Nephron (organoid): ENCODE data around the gene PLEKHH1.
A peak's percentile ranks its signal among the peaks of the same experiment; 100 is the strongest.
"Not testable (repeated sequence)": the region's sequence is repeated elsewhere in the genome, so short reads cannot be mapped to it uniquely, and the experiment has no call there.

Experiments
- H3K27ac Mint-ChIP-seq, 3 experiments: 2 replicates each; pipeline ENCODE4 v1.8.0; 2020; ENCODE audit warnings: mixed read lengths in 3 of 3, mild to moderate bottlenecking in 2 of 3, moderate library complexity in 1 of 3
- H3K27me3 Mint-ChIP-seq: 2 replicates; pipeline ENCODE4 v1.8.0; 2021; ENCODE audit warnings: low read depth, mild to moderate bottlenecking, moderate library complexity, mixed read lengths
- H3K36me3 Mint-ChIP-seq: 2 replicates; pipeline ENCODE4 v1.8.0; 2020; ENCODE audit warnings: low read depth, mixed read lengths
- H3K4me1 Mint-ChIP-seq: 2 replicates; pipeline ENCODE4 v1.8.0; 2020; ENCODE audit warnings: mixed read lengths
- H3K4me3 Mint-ChIP-seq, 3 experiments: 2 replicates each; pipeline ENCODE4 v1.8.0; 2020; ENCODE audit warnings: mild to moderate bottlenecking in 3 of 3, mixed read lengths in 3 of 3, moderate library complexity in 2 of 3
- H3K9me3 Mint-ChIP-seq: 2 replicates; pipeline ENCODE4 v1.8.0; 2020; ENCODE audit warnings: mixed read lengths
- CTCF ChIP-seq, 3 experiments: fragments of 200-600 bp; sonication (generic); IDR thresholded peaks; one replicate each; pipeline ENCODE4 v1.5.0; 2021; ENCODE audit warnings: antibody characterized with exemption in 3 of 3; ENCODE audit not compliant: unreplicated experiment in 3 of 3

Gene PLEKHH1

GRCh38 chr14:67536087-67536486 is 3.0 kb downstream of the PLEKHH1 start:
- no peak for TF ChIP-seq CTCF (IDR thresholded peaks at IDR 0.05; ENCODE audit: unreplicated experiment in 3 of 3)
- no peaks in the 10 kb centered on the region for H3K36me3 Mint-ChIP-seq
- no peak overlapping the region for H3K27ac Mint-ChIP-seq
- H3K4me1 Mint-ChIP-seq: no peaks in the 10 kb centered on the region
- no peaks in the 10 kb centered on the region for H3K9me3 Mint-ChIP-seq
- H3K27me3 Mint-ChIP-seq: peaks cover 26% of the 10 kb centered on the region
- peak overlapping the region in 1 of 3 experiments; percentile 1 for H3K4me3 Mint-ChIP-seq

- Mint-ChIP-seq H3K9me3 (no peaks in the 10 kb centered on the region), H3K4me3 (no peak overlapping the region), H3K36me3 (peaks cover under 1% of the 10 kb centered on the region), H3K4me1 (peaks cover 5% of the 10 kb centered on the region), H3K27me3 (peaks cover 24% of the 10 kb centered on the region), H3K27ac (no peak overlapping the region)
- no peak for TF ChIP-seq CTCF (IDR thresholded peaks at IDR 0.05; ENCODE audit: unreplicated experiment in 3 of 3)
Observed at GRCh38 chr14:67537736-67538135, 4.6 kb downstream of the PLEKHH1 start.

GRCh38 chr14:67538501-67538900 is 5.4 kb downstream of the PLEKHH1 start:
- Mint-ChIP-seq H3K36me3 (peaks cover 8% of the 10 kb centered on the region), H3K4me1 (peaks cover 5% of the 10 kb centered on the region), H3K9me3 (peaks cover 2% of the 10 kb centered on the region), H3K4me3 (no peak overlapping the region), H3K27me3 (peaks cover 23% of the 10 kb centered on the region), H3K27ac (no peak overlapping the region)
- no peak for TF ChIP-seq CTCF (IDR thresholded peaks at IDR 0.05; ENCODE audit: unreplicated experiment in 3 of 3)

- H3K27me3 Mint-ChIP-seq: peaks cover 22% of the 10 kb centered on the region
- peaks cover 5% of the 10 kb centered on the region for H3K4me1 Mint-ChIP-seq
- peaks cover 14% of the 10 kb centered on the region for H3K36me3 Mint-ChIP-seq
- H3K27ac Mint-ChIP-seq: no peak overlapping the region
- H3K4me3 Mint-ChIP-seq: no peak overlapping the region
- H3K9me3 Mint-ChIP-seq: peaks cover 7% of the 10 kb centered on the region
- no peak for TF ChIP-seq CTCF (IDR thresholded peaks at IDR 0.05; ENCODE audit: unreplicated experiment in 3 of 3)
Observed at GRCh38 chr14:67539116-67539515, 6.0 kb downstream of the PLEKHH1 start.

- Mint-ChIP-seq H3K4me1 (peaks cover 5% of the 10 kb centered on the region), H3K27ac (no peak overlapping the region), H3K27me3 (peaks cover 17% of the 10 kb centered on the region), H3K36me3 (peaks cover 33% of the 10 kb centered on the region), H3K9me3 (peaks cover 9% of the 10 kb centered on the region), H3K4me3 (peak overlapping the region in 1 of 3 experiments; percentile 0)
- TF ChIP-seq CTCF (IDR thresholded peaks at IDR 0.05; ENCODE audit: unreplicated experiment in 3 of 3): no peak
Observed at GRCh38 chr14:67541448-67542387, 8.6 kb downstream of the PLEKHH1 start.

- H3K4me1 Mint-ChIP-seq, H3K9me3 Mint-ChIP-seq, H3K4me3 Mint-ChIP-seq, H3K27ac Mint-ChIP-seq: not testable (repeated sequence)
- Mint-ChIP-seq H3K36me3 (peaks cover 33% of the 10 kb centered on the region), H3K27me3 (peaks cover 17% of the 10 kb centered on the region)
Observed at GRCh38 chr14:67542620-67543019, 9.5 kb downstream of the PLEKHH1 start.
